Measurements from ENCODE around the gene GRHL1. TPM values are rescaled to one million over a fixed set of nuclear protein-coding genes. Genes with fewer than 3 reads are reported as not detected.

Gene GRHL1
- total RNA-seq, 1 donor from 2014 or later, result 0.43 TPM

- Histone ChIP-seq H3K4me1 (peaks cover 22 to 52% of the 10 kb centered on the region in 2 donors), H3K9me3 (no peaks in the 10 kb centered on the region), H3K27ac (peak overlapping the region in 1 of 2 donors; percentile 85), H3K4me3 (no peak overlapping the region), H3K27me3 (no peaks in the 10 kb centered on the region), H3K36me3 (no peaks in the 10 kb centered on the region)
- intact Hi-C loops (cut with DNase I), result no loop called here
- DNase-seq (ENCODE audit: low spot score in 2 of 2), result no peak
- no peak for TF ChIP-seq CTCF (IDR thresholded peaks at IDR 0.05)
Measured at GRCh38 chr2:10038716-10039115, 87.2 kb downstream of the GRHL1 start.

- peak overlapping the region; percentile 30 to 97 for H3K27ac ChIP-seq
- no peak overlapping the region for H3K4me3 ChIP-seq
- intact Hi-C loops (cut with DNase I), result loop anchor here (5.0 to 10.0 kb wide), 7 partner anchors 42 to 1363 kb away; partner anchors contain the start of genes ADAM17, CYS1, HPCAL1 and TAF1B
- no peaks in the 10 kb centered on the region for H3K9me3 ChIP-seq
- no peaks in the 10 kb centered on the region for H3K27me3 ChIP-seq
- peak in 1 of 2 donors; percentile 87 for DNase-seq (ENCODE audit: low spot score in 2 of 2)
- TF ChIP-seq CTCF (IDR thresholded peaks at IDR 0.05), result peak in 1 of 3 experiments; percentile 13
- peaks cover 22 to 56% of the 10 kb centered on the region in 2 donors for H3K4me1 ChIP-seq
- H3K36me3 ChIP-seq, result no peaks in the 10 kb centered on the region
Measured at GRCh38 chr2:10039658-10040410, 88.3 kb downstream of the GRHL1 start.

GRCh38 chr2:10041711-10042110 is 90.2 kb downstream of the GRHL1 start:
- Histone ChIP-seq H3K27me3 (no peaks in the 10 kb centered on the region), H3K27ac (peak overlapping the region; percentile 83 to 97), H3K36me3 (no peaks in the 10 kb centered on the region), H3K4me1 (peaks cover 14 to 49% of the 10 kb centered on the region in 2 donors), H3K4me3 (peak overlapping the region in 1 of 2 donors; percentile 64), H3K9me3 (no peaks in the 10 kb centered on the region)
- intact Hi-C loops (cut with DNase I), result loop anchor here (5.0 to 10.0 kb wide), 7 partner anchors 41 to 1364 kb away; partner anchors contain the start of genes ADAM17, CYS1, HPCAL1 and TAF1B
- TF ChIP-seq CTCF (IDR thresholded peaks at IDR 0.05), result no peak
- no peak for DNase-seq (ENCODE audit: low spot score in 2 of 2)

GRCh38 chr2:10042301-10043161 is 91.0 kb downstream of the GRHL1 start:
- intact Hi-C loops (cut with DNase I), result loop anchor here (5.0 to 10.0 kb wide), 7 partner anchors 40 to 1365 kb away; partner anchors contain the start of genes ADAM17, CYS1, HPCAL1 and TAF1B
- H3K36me3 ChIP-seq, result peaks cover 1 to 2% of the 10 kb centered on the region in 2 donors
- no peaks in the 10 kb centered on the region for H3K27me3 ChIP-seq
- peak overlapping the region; percentile 83 to 97 for H3K27ac ChIP-seq
- DNase-seq (ENCODE audit: low spot score in 2 of 2), result peak; percentile 62 to 94
- H3K4me1 ChIP-seq, result peaks cover 6 to 43% of the 10 kb centered on the region in 2 donors
- H3K9me3 ChIP-seq, result no peaks in the 10 kb centered on the region
- TF ChIP-seq CTCF (IDR thresholded peaks at IDR 0.05), result peak in 2 of 3 experiments; percentile 10 to 13
- peak overlapping the region; percentile 63 to 64 for H3K4me3 ChIP-seq

- Histone ChIP-seq H3K4me3 (peak within 1 kb of the TSS; percentile 65 to 81), H3K36me3 (peaks cover 10% of the 10 kb centered on the region in 2 donors), H3K9me3 (no peaks in the 10 kb centered on the region), H3K4me1 (peaks cover 6 to 37% of the 10 kb centered on the region in 2 donors), H3K27ac (peak within 1 kb of the TSS; percentile 97), H3K27me3 (no peaks in the 10 kb centered on the region)
- DNase-seq (ENCODE audit: low spot score in 2 of 2), result peak; percentile 81 to 97
- TF ChIP-seq CTCF (IDR thresholded peaks at IDR 0.05), result peak in 1 of 3 experiments; percentile 12
- intact Hi-C loops (cut with DNase I), result loop anchor here (5.0 to 10.0 kb wide), 7 partner anchors 39 to 1366 kb away; partner anchors contain the start of genes ADAM17, CYS1, HPCAL1 and TAF1B
Measured at GRCh38 chr2:10043256-10043905, 91.9 kb downstream of the GRHL1 start, which contains the start of gene KLF11. Gene KLF11 (plus strand): TSS chr2:10043550. CDS start chr2:10043717, 167 bp downstream.

Measured in ascending aorta (tissue), 2 donors.